SK-N-SH (cell line): ENCODE data around the gene TRMT44. TPM values are rescaled to one million over a fixed set of nuclear protein-coding genes. Genes with fewer than 3 reads are reported as not detected.

Experiments used
- CTCF ChIA-PET: fragments of 300-600, 350-600 bp; formaldehyde crosslinking; extraction: SDS; loops from one replicate; lab custom pipeline; 2021; lab: Yijun Ruan, JAX
- POLR2A ChIA-PET: fragments of 350-600 bp; sonication (Branson Sonifier 250); formaldehyde crosslinking; extraction: SDS; loops from one replicate; lab custom pipeline; 2020; ENCODE audit warnings: antibody characterized with exemption, inconsistent platforms; lab: Yijun Ruan, JAX
- DNase-seq: peaks from one replicate; pipeline ENCODE4 v3.0.0; 2012
- H2AFZ ChIP-seq: fragments of 200-600 bp; sonication (generic); 2 replicates; pipeline ENCODE4 v1.8.1; 2016; ENCODE audit warnings: antibody characterized with exemption, mild to moderate bottlenecking, low read depth
- H3F3A ChIP-seq: fragments of 200-600 bp; sonication (generic); replicated peaks from 2 replicates; pipeline ENCODE3; 2016; ENCODE audit warnings: antibody characterized with exemption, mild to moderate bottlenecking; ENCODE audit not compliant: insufficient read depth
- H3K27ac ChIP-seq, 2 experiments: fragments of 200-500 bp in 1 of 2; fragments of 200-600 bp in 1 of 2; sonication (Bioruptor generic) in 1 of 2; sonication (generic), shearing (Covaris generic) in 1 of 2; 2 replicates each; pipeline versions ENCODE4 v1.5.1 to v1.6.1; 2014 to 2016; ENCODE audit warnings: low read depth in 2 of 2, inconsistent platforms in 1 of 2, low read length in 1 of 2, mild to moderate bottlenecking in 1 of 2, mixed read lengths in 1 of 2
- H3K27me3 ChIP-seq: fragments of 200-600 bp; sonication (generic), shearing (Covaris generic); 2 replicates; pipeline ENCODE4 v1.6.1; 2016; ENCODE audit warnings: mixed run types; ENCODE audit not compliant: insufficient read depth
- H3K36me3 ChIP-seq, 2 experiments: fragments of 200-500 bp in 1 of 2; fragments of 200-600 bp in 1 of 2; sonication (Bioruptor generic) in 1 of 2; sonication (generic) in 1 of 2; replicated peaks in 1 of 2; 2 replicates each; pipeline versions ENCODE3 to v1.5.1; 2014 to 2016; ENCODE audit warnings: low read length in 1 of 2, mild to moderate bottlenecking in 1 of 2; ENCODE audit not compliant: insufficient read depth in 2 of 2, control insufficient read depth in 1 of 2
- H3K4me1 ChIP-seq, 2 experiments: fragments of 200-500 bp in 1 of 2; fragments of 200-600 bp in 1 of 2; sonication (Bioruptor generic) in 1 of 2; sonication (generic), shearing (Covaris generic) in 1 of 2; 2 replicates each; pipeline versions ENCODE4 v1.5.1 to v1.6.1; 2014 to 2016; ENCODE audit warnings: low read depth in 1 of 2, low read length in 1 of 2, mixed run types in 1 of 2; ENCODE audit not compliant: insufficient read depth in 2 of 2, control insufficient read depth in 1 of 2
- H3K4me2 ChIP-seq: fragments of 200-600 bp; sonication (generic), shearing (Covaris generic); 2 replicates; pipeline ENCODE4 v1.6.1; 2017; ENCODE audit warnings: mixed run types
- H3K4me3 ChIP-seq, 2 experiments: fragments of 200-500 bp in 1 of 2; fragments of 200-600 bp in 1 of 2; sonication (Bioruptor generic) in 1 of 2; sonication (generic), shearing (Covaris generic) in 1 of 2; 2 replicates each; pipeline versions ENCODE4 v1.5.1 to v1.8.1; 2014 to 2016; ENCODE audit warnings: low read depth in 2 of 2, inconsistent platforms in 1 of 2, low read length in 1 of 2, mild to moderate bottlenecking in 1 of 2, mixed read lengths in 1 of 2, moderate library complexity in 1 of 2
- H3K79me2 ChIP-seq: fragments of 200-600 bp; sonication (generic); 2 replicates; pipeline ENCODE4 v1.8.1; 2017; ENCODE audit warnings: mild to moderate bottlenecking; ENCODE audit not compliant: insufficient read depth
- H3K9ac ChIP-seq: fragments of 200-600 bp; sonication (generic); 2 replicates; pipeline ENCODE4 v1.6.1; 2017; ENCODE audit warnings: mixed run types
- H3K9me2 ChIP-seq: fragments of 200-600 bp; sonication (generic); 2 replicates; pipeline ENCODE4 v1.6.1; 2017; ENCODE audit warnings: mixed run types
- H3K9me3 ChIP-seq: fragments of 200-600 bp; sonication (generic); 2 replicates; pipeline ENCODE4 v1.6.1; 2017; ENCODE audit warnings: mixed run types, mild to moderate bottlenecking, moderate library complexity
- H4K20me1 ChIP-seq: fragments of 200-600 bp; sonication (generic); 2 replicates; pipeline ENCODE4 v1.6.1; 2017; ENCODE audit warnings: mild to moderate bottlenecking, mixed run types; ENCODE audit not compliant: insufficient read depth
- CTCF ChIP-seq: fragments of 200-600 bp; sonication (generic); IDR thresholded peaks from 2 replicates; pipeline ENCODE4 v1.6.1; 2017; ENCODE audit warnings: antibody characterized with exemption, mild to moderate bottlenecking, moderate library complexity
- ELF1 ChIP-seq: IDR thresholded peaks from 2 replicates; pipeline ENCODE4 v1.4.0; 2012
- FOSL2 ChIP-seq: IDR thresholded peaks from 2 replicates; pipeline ENCODE4 v1.4.0; 2012; ENCODE audit warnings: low read depth, mild to moderate bottlenecking, moderate library complexity, borderline replicate concordance
- FOXM1 ChIP-seq: IDR thresholded peaks from 2 replicates; pipeline ENCODE4 v1.4.0; 2012; ENCODE audit warnings: low read depth, mild to moderate bottlenecking
- MEF2A ChIP-seq: IDR thresholded peaks from 2 replicates; pipeline ENCODE4 v1.4.0; 2012; ENCODE audit warnings: low read depth, borderline replicate concordance
- NFIC ChIP-seq: IDR thresholded peaks from 2 replicates; pipeline ENCODE4 v1.4.0; 2012; ENCODE audit warnings: borderline replicate concordance
- NRF1 ChIP-seq: IDR thresholded peaks from 2 replicates; pipeline ENCODE4 v1.6.1; 2012; ENCODE audit warnings: low read depth, mild to moderate bottlenecking, low read length
- POLR2AphosphoS5 ChIP-seq: IDR thresholded peaks from 2 replicates; pipeline ENCODE4 v1.6.1; 2012; ENCODE audit warnings: low read depth, low read length
- REST ChIP-seq: IDR thresholded peaks from 2 replicates; pipeline ENCODE4 v1.6.1; 2012; ENCODE audit warnings: mild to moderate bottlenecking, low read depth, low read length, moderate library complexity
- SMC3 ChIP-seq: IDR thresholded peaks from 2 replicates; pipeline ENCODE4 v1.6.1; 2012; ENCODE audit warnings: low read depth, low read length, improper control_type of control experiment
- TCF12 ChIP-seq: IDR thresholded peaks from 2 replicates; pipeline ENCODE4 v1.4.0; 2012
- USF1 ChIP-seq: IDR thresholded peaks from 2 replicates; pipeline ENCODE4 v1.4.0; 2012; ENCODE audit warnings: low read depth, borderline replicate concordance
- YY1 ChIP-seq: IDR thresholded peaks from 2 replicates; pipeline ENCODE4 v1.4.0; 2012; ENCODE audit warnings: low read depth, mild to moderate bottlenecking
- WGBS: methylation state at CpG from one replicate; pipeline ENCODE4 v1.1.6; 2017; ENCODE audit warnings: low lambda C conversion rate; 5-methylcytosine and 5-hydroxymethylcytosine counted together
- polyA plus RNA-seq, 3 experiments: library from polyadenylated mRNA; depleted of rRNA; stranded (reverse); fragments of >200 nt; gene quantifications; 2 replicates each; pipeline ENCODE4 v1.2.3, GENCODE V29; 2012

Gene TRMT44
- polyA plus RNA-seq, 1 of the 3 experiments (the other 2 are of a cell fraction), result 6.0 TPM

GRCh38 chr4:8459867-8460445 is 19.4 kb downstream of the TRMT44 start:
- H3K4me1 ChIP-seq, result no peaks in the 10 kb centered on the region
- H3K27ac ChIP-seq, result no peak overlapping the region
- no peaks in the 10 kb centered on the region for H4K20me1 ChIP-seq
- no peaks in the 10 kb centered on the region for H3K9me3 ChIP-seq
- WGBS, result 94% methylated on average over 8 of the region's 8 CpGs
- no peak overlapping the region for H3K4me2 ChIP-seq
- H3K27me3 ChIP-seq, result no peaks in the 10 kb centered on the region
- H2AFZ ChIP-seq, result no peak overlapping the region
- no peak for DNase-seq
- no peaks in the 10 kb centered on the region for H3K9me2 ChIP-seq
- CTCF ChIA-PET, result interaction anchor here (0.6 to 1.7 kb wide), 4 partner anchors 9 to 135 kb away, joined by 3 to 7 read pairs (median 3); no protein-coding TSS in a partner anchor
- no peak overlapping the region for H3K4me3 ChIP-seq
- peaks cover 31 to 62% of the 10 kb centered on the region in 2 experiments for H3K36me3 ChIP-seq
- no peak overlapping the region for H3K9ac ChIP-seq
- POLR2A ChIA-PET, result no interaction called here
- TF ChIP-seq REST (no peak), NFIC (no peak), POLR2AphosphoS5 (no peak), SMC3 (no peak), FOSL2 (no peak)
- TF ChIP-seq, all 33 proteins: peak for 0
- no peaks in the 10 kb centered on the region for H3F3A ChIP-seq
- H3K79me2 ChIP-seq, result no peaks in the 10 kb centered on the region

- Histone ChIP-seq H3K27ac (no peak overlapping the region), H3K9me3 (no peaks in the 10 kb centered on the region), H3F3A (no peaks in the 10 kb centered on the region), H3K36me3 (peaks cover 24 to 62% of the 10 kb centered on the region in 2 experiments), H3K27me3 (no peaks in the 10 kb centered on the region), H3K79me2 (no peaks in the 10 kb centered on the region), H3K9me2 (no peaks in the 10 kb centered on the region), H3K4me1 (no peaks in the 10 kb centered on the region), H3K4me3 (no peak overlapping the region), H4K20me1 (no peaks in the 10 kb centered on the region), H3K9ac (no peak overlapping the region), H2AFZ (no peak overlapping the region), H3K4me2 (no peak overlapping the region)
- TF ChIP-seq TCF12 (no peak), POLR2AphosphoS5 (no peak), SMC3 (no peak), NRF1 (no peak), YY1 (no peak), USF1 (no peak), MEF2A (no peak), FOXM1 (no peak), CTCF (no peak), ELF1 (no peak)
- ChIA-PET POLR2A (no interaction called here), CTCF (interaction anchor here (1.5 kb wide), 1 partner anchor 134 kb away, joined by 3 read pairs; no protein-coding TSS in a partner anchor)
- DNase-seq, result no peak
- 92% methylated on average over 6 of the region's 6 CpGs for whole genome bisulfite sequencing
Measured at GRCh38 chr4:8461086-8461485, 20.5 kb downstream of the TRMT44 start.
